C4-2B (cell line): ENCODE results near the gene ANKRD44.

Source experiments
- ZFX ChIP-seq: fragments of 450-650 bp; IDR thresholded peaks from 2 replicates; pipeline ENCODE4 v1.6.1; 2017
- TF ChIP-seq, protein P1 (sequence below): fragments of 450-650 bp; conservative IDR thresholded peaks from 2 replicates; pipeline ENCODE4 v1.5.1; 2017; ENCODE audit warnings: mild to moderate bottlenecking

DNA sequence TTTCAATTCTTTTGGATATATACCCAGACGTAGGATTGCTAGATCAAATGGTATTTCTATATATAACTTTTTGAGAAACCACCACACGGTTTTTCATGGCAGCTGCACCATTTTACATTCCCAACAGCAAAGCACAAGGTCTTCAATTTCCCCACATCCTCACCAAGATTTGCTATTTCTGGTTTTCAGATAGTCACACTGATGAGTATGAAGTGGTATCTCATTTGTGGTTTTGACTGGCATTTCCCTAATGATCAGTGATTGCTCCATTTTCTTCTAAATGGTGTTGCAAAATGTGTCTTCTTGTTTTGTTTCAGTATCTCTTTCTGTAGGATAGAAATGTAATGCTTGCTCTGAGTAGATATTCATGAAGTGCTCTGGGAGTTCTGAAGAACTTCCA, 52.0 kb downstream of the ANKRD44 start:
- TF ChIP-seq, protein P1, sequence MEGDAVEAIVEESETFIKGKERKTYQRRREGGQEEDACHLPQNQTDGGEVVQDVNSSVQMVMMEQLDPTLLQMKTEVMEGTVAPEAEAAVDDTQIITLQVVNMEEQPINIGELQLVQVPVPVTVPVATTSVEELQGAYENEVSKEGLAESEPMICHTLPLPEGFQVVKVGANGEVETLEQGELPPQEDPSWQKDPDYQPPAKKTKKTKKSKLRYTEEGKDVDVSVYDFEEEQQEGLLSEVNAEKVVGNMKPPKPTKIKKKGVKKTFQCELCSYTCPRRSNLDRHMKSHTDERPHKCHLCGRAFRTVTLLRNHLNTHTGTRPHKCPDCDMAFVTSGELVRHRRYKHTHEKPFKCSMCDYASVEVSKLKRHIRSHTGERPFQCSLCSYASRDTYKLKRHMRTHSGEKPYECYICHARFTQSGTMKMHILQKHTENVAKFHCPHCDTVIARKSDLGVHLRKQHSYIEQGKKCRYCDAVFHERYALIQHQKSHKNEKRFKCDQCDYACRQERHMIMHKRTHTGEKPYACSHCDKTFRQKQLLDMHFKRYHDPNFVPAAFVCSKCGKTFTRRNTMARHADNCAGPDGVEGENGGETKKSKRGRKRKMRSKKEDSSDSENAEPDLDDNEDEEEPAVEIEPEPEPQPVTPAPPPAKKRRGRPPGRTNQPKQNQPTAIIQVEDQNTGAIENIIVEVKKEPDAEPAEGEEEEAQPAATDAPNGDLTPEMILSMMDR, result no peak
- no peak for TF ChIP-seq ZFX
